Sigmoid colon (tissue), 7 donors: ENCODE data around the gene TRIM63. TPM values are rescaled to one million over a fixed set of nuclear protein-coding genes. Genes with fewer than 3 reads are reported as not detected.

Source experiments
- DNase-seq: peaks from one replicate; pipeline ENCODE4 v3.0.0-alpha.2; 2019
- H3K27ac ChIP-seq, 4 donors: fragments of 200-600 bp; sonication (generic); one replicate each; pipeline ENCODE4 v1.5.1; 2016 to 2019; ENCODE audit warnings: mild to moderate bottlenecking in 1 of 4
- H3K27me3 ChIP-seq, 3 donors: fragments of 200-600 bp; sonication (generic); one replicate each; pipeline ENCODE4 v1.5.1; 2019; ENCODE audit warnings: mild to moderate bottlenecking in 1 of 3
- H3K36me3 ChIP-seq, 4 donors: fragments of 200-600 bp; sonication (generic); one replicate each; pipeline ENCODE4 v1.5.1; 2016 to 2019
- H3K4me1 ChIP-seq, 4 donors: fragments of 200-600 bp; sonication (generic); one replicate each; pipeline ENCODE4 v1.5.1; 2017 to 2019
- H3K4me3 ChIP-seq, 4 donors: fragments of 200-600 bp; sonication (generic); one replicate each; pipeline ENCODE4 v1.5.1; 2017 to 2019; ENCODE audit warnings: mild to moderate bottlenecking in 2 of 4, moderate library complexity in 1 of 4
- H3K9me3 ChIP-seq, 4 donors: fragments of 200-600 bp in 3 of 4; sonication (generic) in 3 of 4; one replicate each; pipeline versions ENCODE4 v1.5.1 to v1.6.1; 2013 to 2019
- CTCF ChIP-seq, 4 experiments: fragments of 450-650 bp in 3 of 4; fragments of 200-600 bp in 1 of 4; IDR thresholded peaks; one replicate each; pipeline ENCODE4 v1.5.1; 2016 to 2019; ENCODE audit warnings: antibody characterized with exemption in 4 of 4, mild to moderate bottlenecking in 3 of 4, moderate library complexity in 2 of 4
- EP300 ChIP-seq, 4 donors: sonication (generic); formaldehyde crosslinking; IDR thresholded peaks; one replicate each; pipeline ENCODE4 v1.6.1; 2017; ENCODE audit warnings: antibody characterized with exemption in 4 of 4
- POLR2A ChIP-seq, 2 donors: fragments of 450-650 bp; IDR thresholded peaks; one replicate each; pipeline ENCODE4 v1.6.1; 2016; ENCODE audit warnings: antibody characterized with exemption in 2 of 2, mild to moderate bottlenecking in 2 of 2, moderate library complexity in 2 of 2
- POLR2AphosphoS5 ChIP-seq, 4 donors: sonication (generic); formaldehyde crosslinking; IDR thresholded peaks; one replicate each; pipeline ENCODE4 v1.6.1; 2017; ENCODE audit warnings: antibody characterized with exemption in 4 of 4
- whole genome bisulfite sequencing, 2 donors: extraction: QIAGEN DNeasy Blood & Tissue Kit; methylation state at CpG; one replicate each; pipeline ENCODE4 v1.1.7; 2013; 5-methylcytosine and 5-hydroxymethylcytosine counted together
- intact Hi-C: fragments of 100-400 bp; cut with DNase I; formaldehyde crosslinking; loops from one replicate; pipeline ENCODE4 v1.15.1; 2023
- polyA plus RNA-seq, 3 donors: library from polyadenylated mRNA; stranded (reverse); fragments of 200-250 nt; gene quantifications; one replicate each; pipeline ENCODE4 v1.2.3, GENCODE V29; 2013
- total RNA-seq, 4 donors: library from RNA; depleted of rRNA; stranded (reverse); fragments of >200 nt; gene quantifications; one replicate each; pipeline ENCODE4 v1.1.0, GENCODE V29; 2016
- donor health status: healthy with polysubstance abuse.
- donor health status: Bipolar disorder and iron deficiency.
- donor health status: healthy.

TRIM63 gene
- total and polyA plus RNA-seq, 7 donors, result 0.35 to 2.1 (median 0.81) TPM; not detected in 2

GRCh38 chr1:26055041-26055440 is 12.4 kb downstream of the TRIM63 start:
- Histone ChIP-seq H3K27me3 (peaks cover 0 to 14% (median 0%) of the 10 kb centered on the region in 3 donors), H3K4me1 (no peaks in the 10 kb centered on the region), H3K27ac (no peak overlapping the region), H3K4me3 (no peak overlapping the region), H3K9me3 (no peaks in the 10 kb centered on the region), H3K36me3 (no peaks in the 10 kb centered on the region)
- TF ChIP-seq POLR2AphosphoS5 (IDR thresholded peaks at IDR 0.05) (no peak), EP300 (IDR thresholded peaks at IDR 0.05) (no peak), CTCF (IDR thresholded peaks at IDR 0.05) (no peak), POLR2A (IDR thresholded peaks at IDR 0.05) (no peak)
- WGBS, 2 donors, result 81 to 86% methylated on average over 2 of the region's 2 CpGs
- intact Hi-C loops, result no loop called here
- DNase-seq, result no peak

- no peak for DNase-seq
- H3K9me3 ChIP-seq, result no peaks in the 10 kb centered on the region
- H3K4me1 ChIP-seq, result no peaks in the 10 kb centered on the region
- H3K27ac ChIP-seq, result no peak overlapping the region
- 42 to 67% methylated on average over 16 of the region's 16 CpGs for WGBS, 2 donors
- no peak overlapping the region for H3K4me3 ChIP-seq
- TF ChIP-seq POLR2AphosphoS5 (IDR thresholded peaks at IDR 0.05), result no peak
- H3K27me3 ChIP-seq, result peaks cover 0 to 14% (median 0%) of the 10 kb centered on the region in 3 donors
- H3K36me3 ChIP-seq, result no peaks in the 10 kb centered on the region
- intact Hi-C loops, result no loop called here
Measured at GRCh38 chr1:26053718-26054560, 13.5 kb downstream of the TRIM63 start.

- no peak for DNase-seq
- H3K4me3 ChIP-seq, result no peak overlapping the region
- no peak overlapping the region for H3K27ac ChIP-seq
- WGBS, 2 donors, result 89 to 96% methylated on average over 6 of the region's 6 CpGs
- no peaks in the 10 kb centered on the region for H3K36me3 ChIP-seq
- intact Hi-C loops, result no loop called here
- no peaks in the 10 kb centered on the region for H3K9me3 ChIP-seq
- peaks cover 0 to 16% (median 13%) of the 10 kb centered on the region in 4 donors for H3K4me1 ChIP-seq
- TF ChIP-seq POLR2AphosphoS5 (IDR thresholded peaks at IDR 0.05) (no peak), CTCF (IDR thresholded peaks at IDR 0.05) (no peak), POLR2A (IDR thresholded peaks at IDR 0.05) (no peak), EP300 (IDR thresholded peaks at IDR 0.05) (no peak)
- H3K27me3 ChIP-seq, result peaks cover 23 to 45% (median 27%) of the 10 kb centered on the region in 3 donors
Measured at GRCh38 chr1:26050248-26050640, 17.2 kb downstream of the TRIM63 start.

- no peak for TF ChIP-seq POLR2AphosphoS5 (IDR thresholded peaks at IDR 0.05)
- no peak for TF ChIP-seq EP300 (IDR thresholded peaks at IDR 0.05)
- TF ChIP-seq POLR2A (IDR thresholded peaks at IDR 0.05), result no peak
- TF ChIP-seq CTCF (IDR thresholded peaks at IDR 0.05), result no peak
- H3K4me1 ChIP-seq, result peaks cover 0 to 17% (median 13%) of the 10 kb centered on the region in 4 donors
- no peak overlapping the region for H3K27ac ChIP-seq
- intact Hi-C loops, result no loop called here
- DNase-seq, result no peak
- H3K27me3 ChIP-seq, result peaks cover 26 to 51% (median 32%) of the 10 kb centered on the region in 3 donors
- no peaks in the 10 kb centered on the region for H3K36me3 ChIP-seq
- H3K4me3 ChIP-seq, result no peak overlapping the region
- H3K9me3 ChIP-seq, result no peaks in the 10 kb centered on the region
- WGBS, 2 donors, result 39 to 70% methylated on average over 10 of the region's 10 CpGs
Measured at GRCh38 chr1:26049531-26050247, 17.7 kb downstream of the TRIM63 start.

- 62 to 82% methylated on average over 7 of the region's 7 CpGs for WGBS, 2 donors
- H3K9me3 ChIP-seq, result no peaks in the 10 kb centered on the region
- H3K4me1 ChIP-seq, result peaks cover 0 to 17% (median 13%) of the 10 kb centered on the region in 4 donors
- H3K27me3 ChIP-seq, result peaks cover 26 to 53% (median 42%) of the 10 kb centered on the region in 3 donors
- no peak overlapping the region for H3K27ac ChIP-seq
- intact Hi-C loops, result no loop called here
- TF ChIP-seq CTCF (IDR thresholded peaks at IDR 0.05), result no peak
- TF ChIP-seq POLR2AphosphoS5 (IDR thresholded peaks at IDR 0.05), result no peak
- no peak for TF ChIP-seq EP300 (IDR thresholded peaks at IDR 0.05)
- no peak for TF ChIP-seq POLR2A (IDR thresholded peaks at IDR 0.05)
- H3K36me3 ChIP-seq, result no peaks in the 10 kb centered on the region
- no peak for DNase-seq
- H3K4me3 ChIP-seq, result no peak overlapping the region
Measured at GRCh38 chr1:26047278-26047874, 20.1 kb downstream of the TRIM63 start.
